Measurements from ENCODE around the gene ZFP36. TPM values are rescaled to one million over a fixed set of nuclear protein-coding genes. Genes with fewer than 3 reads are reported as not detected.
A peak's percentile ranks its signal among the peaks of the same experiment; 100 is the strongest.

ZFP36 gene
- total RNA-seq, 3 donors from 2014 or later = 91.7 to 299 (median 143) TPM

- Histone ChIP-seq H3K27me3 (no peaks in the 10 kb centered on the region), H3K4me1 (peaks cover 8 to 15% of the 10 kb centered on the region in 2 donors), H3K4me3 (peak within 1 kb of the TSS; percentile 64 to 95 (median 84)), H3K27ac (peak within 1 kb of the TSS; percentile 99 to 100), H3K9me3 (no peaks in the 10 kb centered on the region), H3K36me3 (no peaks in the 10 kb centered on the region)
- intact Hi-C loops (cut with DNase I; ENCODE audit: low total_unique reads) = no loop called here
- peak; percentile 97 to 99 for DNase-seq (ENCODE audit: low spot score in 2 of 2)
- TF ChIP-seq POLR2AphosphoS5 (IDR thresholded peaks at IDR 0.05) (peak; percentile 94 to 98 (median 96)), CTCF (IDR thresholded peaks at IDR 0.05) (peak; percentile 12 to 29 (median 18)), POLR2A (IDR thresholded peaks at IDR 0.05) (peak; percentile 59)
Measured at GRCh38 chr19:39390751-39391437, 15.8 kb upstream of the ZFP36 start, which contains the start of the genes MED29 and PAF1. MED29 (plus strand) TSS chr19:39391378; CDS start chr19:39391423, 45 bp downstream. PAF1 (minus strand) TSS chr19:39391106; CDS start chr19:39390864, 242 bp downstream.

- TF ChIP-seq POLR2A (IDR thresholded peaks at IDR 0.05) (no peak), CTCF (IDR thresholded peaks at IDR 0.05) (peak; percentile 60 to 99 (median 95)), POLR2AphosphoS5 (IDR thresholded peaks at IDR 0.05) (peak; percentile 36 to 67 (median 63))
- intact Hi-C loops (cut with DNase I; ENCODE audit: low total_unique reads) = no loop called here
- DNase-seq (ENCODE audit: low spot score in 2 of 2) = peak; percentile 82 to 85
- peak overlapping the region in 1 of 3 donors; percentile 17 for H3K4me3 ChIP-seq
- H3K27ac ChIP-seq = peak overlapping the region; percentile 77 to 85
- H3K27me3 ChIP-seq = no peaks in the 10 kb centered on the region
- H3K9me3 ChIP-seq = no peaks in the 10 kb centered on the region
- H3K4me1 ChIP-seq = no peaks in the 10 kb centered on the region
- H3K36me3 ChIP-seq = no peaks in the 10 kb centered on the region
Measured at GRCh38 chr19:39397360-39398296, 9.0 kb upstream of the ZFP36 start.

- Histone ChIP-seq H3K27me3 (no peaks in the 10 kb centered on the region), H3K4me3 (peak overlapping the region in 1 of 3 donors; percentile 17), H3K36me3 (no peaks in the 10 kb centered on the region), H3K4me1 (no peaks in the 10 kb centered on the region), H3K9me3 (no peaks in the 10 kb centered on the region), H3K27ac (peak overlapping the region; percentile 77 to 85)
- no peak for DNase-seq (ENCODE audit: low spot score in 2 of 2)
- intact Hi-C loops (cut with DNase I; ENCODE audit: low total_unique reads) = no loop called here
- peak in 1 of 3 donors; percentile 43 for TF ChIP-seq POLR2AphosphoS5 (IDR thresholded peaks at IDR 0.05)
- no peak for TF ChIP-seq CTCF (IDR thresholded peaks at IDR 0.05)
Measured at GRCh38 chr19:39398297-39398864, 8.3 kb upstream of the ZFP36 start.

GRCh38 chr19:39399668-39400050, 7.0 kb upstream of the ZFP36 start:
- no peak for TF ChIP-seq CTCF (IDR thresholded peaks at IDR 0.05)
- TF ChIP-seq POLR2AphosphoS5 (IDR thresholded peaks at IDR 0.05) = no peak
- TF ChIP-seq POLR2A (IDR thresholded peaks at IDR 0.05) = no peak
- no peaks in the 10 kb centered on the region for H3K9me3 ChIP-seq
- peak overlapping the region; percentile 77 to 85 for H3K27ac ChIP-seq
- no peaks in the 10 kb centered on the region for H3K27me3 ChIP-seq
- no peak overlapping the region for H3K4me3 ChIP-seq
- no peak for DNase-seq (ENCODE audit: low spot score in 2 of 2)
- peaks cover 0 to 8% of the 10 kb centered on the region in 2 donors for H3K4me1 ChIP-seq
- no peaks in the 10 kb centered on the region for H3K36me3 ChIP-seq
- intact Hi-C loops (cut with DNase I; ENCODE audit: low total_unique reads) = no loop called here
